NCI-H2227 (cell line): Measurements from ENCODE around the gene HMGCR.

Source experiments
- DNase-seq: peaks from one replicate; lab custom pipeline; 2025; ENCODE audit not compliant: unreplicated experiment; lab: John Stamatoyannopoulos, UW

The HMGCR gene

DNA sequence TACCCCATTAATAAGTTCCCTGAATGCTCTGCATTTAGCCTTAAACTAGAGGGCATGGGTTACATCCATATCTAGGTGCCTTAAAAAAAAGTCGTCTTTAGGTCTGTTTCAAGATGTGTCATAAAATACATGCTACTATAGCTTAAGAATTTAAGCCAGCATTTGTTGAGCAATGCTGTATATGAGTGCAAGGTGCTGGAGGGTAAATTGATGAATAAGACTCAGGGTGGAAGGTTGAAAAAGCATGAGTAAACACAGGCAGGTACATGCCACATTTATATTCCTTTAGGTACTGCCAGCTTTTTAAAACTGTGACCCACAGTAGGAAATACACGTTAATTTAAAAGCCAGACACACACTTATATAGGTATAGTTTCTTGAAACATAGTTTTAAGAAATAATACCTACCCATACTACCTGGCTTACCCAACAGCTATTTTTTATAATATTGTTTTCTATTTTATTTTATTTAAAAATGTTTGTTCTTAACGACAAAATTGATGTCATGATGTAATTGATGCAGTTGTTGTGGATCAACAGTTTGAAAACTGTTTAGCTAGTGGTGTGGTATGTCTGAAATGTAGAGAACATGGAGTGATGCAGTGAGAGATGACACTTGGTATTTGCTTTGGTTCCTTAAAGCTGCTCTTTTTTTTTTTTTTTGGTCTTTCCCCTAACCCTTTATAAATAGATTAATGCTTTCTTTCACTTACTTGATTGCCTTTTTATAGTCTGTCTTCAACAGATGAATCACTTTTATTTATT is 3.9 kb downstream of the HMGCR start:
- DNase-seq = no peak

DNA sequence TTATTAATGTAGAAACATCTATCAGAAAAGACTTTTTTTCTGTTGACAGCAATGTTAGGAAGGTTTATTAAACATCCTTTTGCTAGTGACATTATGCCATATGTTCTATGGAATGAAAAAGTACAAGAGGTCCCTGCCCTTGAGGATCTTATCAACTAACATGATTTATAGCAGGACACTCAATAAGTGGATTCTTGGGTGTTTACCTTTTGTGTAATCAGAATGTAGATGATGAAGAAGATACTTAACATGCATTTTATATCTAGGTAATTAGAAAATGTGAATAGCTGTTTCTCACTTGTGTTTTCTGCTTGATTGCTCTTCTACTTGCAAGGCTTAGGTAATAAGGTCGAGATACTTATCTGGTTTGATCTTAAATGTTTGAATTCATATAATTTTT is 4.9 kb downstream of the HMGCR start:
- no peak for DNase-seq

DNA sequence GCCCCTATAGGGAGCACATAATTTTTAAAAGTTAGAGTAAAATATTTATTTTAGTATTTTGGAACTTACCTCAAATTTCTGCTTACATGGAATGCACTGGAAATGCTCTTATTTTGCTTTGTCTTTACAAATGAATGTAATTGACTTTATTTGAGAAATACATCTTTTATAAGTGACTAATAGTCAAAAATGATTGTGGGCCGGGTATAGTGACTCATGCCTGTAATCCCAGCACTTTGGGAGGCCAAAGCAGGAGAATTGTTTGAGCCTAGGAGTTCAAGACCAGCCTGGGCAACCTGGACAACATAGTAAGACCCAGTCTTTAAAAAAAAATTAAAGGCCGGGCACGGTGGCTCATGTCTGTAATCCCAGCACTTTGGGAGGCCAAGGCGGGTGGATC is 5.8 kb downstream of the HMGCR start:
- no peak for DNase-seq

DNA sequence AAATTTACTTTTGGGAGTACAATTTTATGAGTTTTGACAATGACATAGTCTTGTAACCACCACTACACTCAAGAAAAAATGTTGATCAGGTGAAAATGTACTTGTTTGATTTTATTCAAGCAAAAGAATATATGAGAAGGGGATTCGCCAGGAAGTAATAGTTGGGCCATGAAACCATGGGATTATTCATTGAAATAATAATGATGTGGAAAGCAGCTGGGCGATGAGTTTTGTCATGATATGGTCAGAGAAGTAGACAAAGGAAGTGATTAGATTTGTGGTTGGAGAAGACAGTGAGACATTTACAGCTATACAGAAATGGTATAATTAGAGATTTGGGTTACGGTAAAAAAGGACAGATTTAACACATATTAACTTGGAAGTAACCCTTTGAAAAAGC is 11.2 kb downstream of the HMGCR start:
- no peak for DNase-seq

DNA sequence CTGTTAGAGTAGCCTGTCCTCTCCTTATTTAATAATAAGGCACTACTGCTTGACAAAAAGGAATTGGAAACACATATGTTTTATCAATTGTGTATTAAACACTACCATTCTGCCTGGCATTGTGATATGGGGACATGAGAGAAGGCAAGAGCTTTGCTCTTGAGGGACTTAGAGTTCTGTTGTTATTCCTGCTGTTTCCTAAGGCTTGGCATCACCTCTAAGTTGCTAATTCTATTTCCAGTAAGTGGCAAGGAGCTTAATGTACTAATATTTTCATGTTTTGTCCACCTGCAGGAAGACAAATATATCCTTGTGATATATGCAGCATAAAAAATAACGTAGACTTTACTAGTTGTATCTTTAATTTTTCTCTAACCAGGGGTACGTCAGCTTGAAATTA is 12.6 kb downstream of the HMGCR start:
- DNase-seq = no peak

DNA sequence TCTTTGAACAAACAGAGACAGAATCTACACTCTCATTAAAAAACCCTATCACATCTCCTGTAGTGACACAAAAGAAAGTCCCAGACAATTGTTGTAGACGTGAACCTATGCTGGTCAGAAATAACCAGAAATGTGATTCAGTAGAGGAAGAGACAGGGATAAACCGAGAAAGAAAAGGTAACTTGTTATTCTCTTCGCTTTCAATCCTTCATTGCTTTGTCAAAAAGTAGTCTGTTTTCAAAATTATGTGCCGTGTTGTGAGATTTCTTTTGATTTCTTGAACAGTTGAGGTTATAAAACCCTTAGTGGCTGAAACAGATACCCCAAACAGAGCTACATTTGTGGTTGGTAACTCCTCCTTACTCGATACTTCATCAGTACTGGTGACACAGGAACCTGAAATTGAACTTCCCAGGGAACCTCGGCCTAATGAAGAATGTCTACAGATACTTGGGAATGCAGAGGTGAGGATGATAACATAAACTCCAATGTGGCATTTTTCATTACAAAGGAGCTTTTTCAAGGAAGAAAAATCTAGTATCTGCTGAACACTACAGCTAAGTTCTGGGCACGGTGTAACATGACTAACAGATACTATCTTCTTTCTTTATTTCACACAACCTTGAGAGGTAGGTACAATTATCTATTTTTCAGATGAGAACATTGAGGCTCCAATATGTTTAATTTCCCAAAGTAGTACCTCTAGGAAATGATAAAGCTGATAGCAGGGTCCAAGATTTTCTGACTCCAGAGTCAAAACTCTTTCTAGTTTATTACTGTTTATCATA is 14.3 kb downstream of the HMGCR start:
- no peak for DNase-seq

DNA sequence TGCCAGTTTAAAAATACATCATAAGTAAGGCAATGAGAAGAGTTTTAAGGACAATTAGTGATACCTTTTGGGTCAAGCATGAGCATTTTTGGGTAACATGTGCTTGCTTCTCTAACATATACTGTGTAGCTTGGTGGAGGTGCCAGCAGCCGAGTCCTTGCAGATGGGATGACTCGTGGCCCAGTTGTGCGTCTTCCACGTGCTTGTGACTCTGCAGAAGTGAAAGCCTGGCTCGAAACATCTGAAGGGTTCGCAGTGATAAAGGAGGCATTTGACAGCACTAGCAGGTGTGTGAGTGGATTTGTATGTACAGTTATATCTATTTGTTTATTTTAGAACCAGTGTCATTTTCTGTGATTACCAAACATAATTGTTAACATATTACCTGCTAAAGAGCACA is 18.2 kb downstream of the HMGCR start:
- DNase-seq = no peak

DNA sequence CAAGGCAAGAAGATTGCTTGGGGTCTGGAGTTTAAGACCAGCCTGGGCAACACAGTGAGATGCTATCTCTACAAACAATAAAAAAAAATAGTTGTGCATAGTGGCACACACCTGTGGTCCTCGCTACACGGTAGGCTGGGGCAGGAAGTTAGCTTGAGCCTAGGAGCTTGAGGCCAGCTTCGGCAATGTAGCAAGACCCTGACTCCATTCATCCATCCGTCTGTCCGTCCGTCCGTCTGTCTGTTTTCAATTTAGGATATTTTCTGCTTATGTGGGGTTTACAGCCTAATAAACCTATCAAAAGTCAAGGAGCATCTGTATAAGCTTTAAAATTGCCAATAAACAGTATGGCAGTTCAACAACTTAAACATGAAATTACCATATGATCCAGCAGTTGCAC is 19.7 kb downstream of the HMGCR start:
- DNase-seq = no peak

DNA sequence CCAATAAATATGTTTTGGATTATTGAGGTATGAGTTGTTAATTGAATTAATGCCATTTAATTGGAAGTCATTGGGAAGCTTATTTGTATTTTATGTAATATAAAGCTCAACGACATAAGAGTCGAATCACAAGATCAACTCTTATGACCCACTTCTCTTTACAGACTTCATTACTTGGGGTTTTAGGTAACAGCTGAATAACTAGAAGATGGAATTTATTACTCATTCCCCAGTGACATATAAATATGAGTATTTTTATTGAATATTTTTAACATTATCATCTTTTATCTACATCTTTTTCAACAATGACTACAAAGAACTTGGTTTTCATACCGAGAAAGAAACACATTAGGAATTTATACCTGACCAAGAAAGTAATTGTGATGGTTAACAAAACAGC is 21.1 kb downstream of the HMGCR start:
- DNase-seq = no peak

DNA sequence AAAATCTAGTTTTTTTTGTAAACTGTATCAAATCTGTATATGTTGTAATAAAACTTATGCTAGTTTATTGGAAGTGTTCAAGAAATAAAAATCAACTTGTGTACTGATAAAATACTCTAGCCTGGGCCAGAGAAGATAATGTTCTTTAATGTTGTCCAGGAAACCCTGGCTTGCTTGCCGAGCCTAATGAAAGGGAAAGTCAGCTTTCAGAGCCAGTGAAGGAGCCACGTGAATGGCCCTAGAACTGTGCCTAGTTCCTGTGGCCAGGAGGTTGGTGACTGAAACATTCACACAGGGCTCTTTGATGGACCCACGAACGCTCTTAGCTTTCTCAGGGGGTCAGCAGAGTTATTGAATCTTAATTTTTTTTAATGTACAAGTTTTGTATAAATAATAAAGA is 24.3 kb downstream of the HMGCR start:
- DNase-seq = no peak

DNA sequence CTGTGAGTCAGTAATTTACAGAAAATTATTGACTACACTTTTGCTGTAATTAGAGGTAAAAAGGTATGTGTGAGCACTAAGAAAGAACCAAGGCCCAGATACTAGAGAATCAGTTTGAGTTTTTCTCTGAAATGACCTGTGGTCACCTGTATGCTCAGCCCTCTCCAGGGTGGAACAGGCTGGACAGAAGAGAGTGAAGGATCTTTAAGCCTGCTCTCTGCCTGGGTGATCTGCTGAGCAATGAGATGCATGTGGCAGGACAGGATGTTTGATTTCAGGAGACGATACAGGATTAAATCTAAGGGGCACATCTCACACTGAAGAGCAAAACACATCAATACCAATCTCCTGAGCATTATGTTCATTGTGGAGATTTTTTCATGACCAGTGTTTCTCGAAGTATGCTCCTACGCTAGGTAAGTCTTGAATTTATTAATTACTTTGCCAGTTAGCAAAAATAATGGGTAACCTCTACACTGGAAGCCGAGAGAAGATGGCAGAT is 25.5 kb downstream of the HMGCR start:
- DNase-seq = no peak

DNA sequence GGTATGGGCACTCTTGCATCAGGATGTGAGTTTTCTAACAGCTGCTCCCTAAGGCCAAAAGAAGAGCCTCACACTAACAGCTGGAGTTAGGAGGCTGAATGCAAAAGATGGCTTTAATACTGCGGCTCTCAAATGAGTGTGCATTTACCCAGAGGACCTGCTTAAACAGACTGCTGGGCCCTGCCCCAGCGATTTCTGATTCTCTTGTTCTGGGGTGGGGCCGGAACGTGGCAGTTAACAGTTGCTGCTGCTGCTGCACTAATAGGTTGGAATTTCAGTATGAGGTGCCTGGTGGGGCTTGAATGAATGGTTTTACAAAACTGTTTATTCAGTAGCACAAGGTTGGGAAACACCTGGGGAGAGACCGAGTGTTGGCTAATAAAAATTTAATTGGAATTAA is 26.1 kb downstream of the HMGCR start:
- DNase-seq = no peak

DNA sequence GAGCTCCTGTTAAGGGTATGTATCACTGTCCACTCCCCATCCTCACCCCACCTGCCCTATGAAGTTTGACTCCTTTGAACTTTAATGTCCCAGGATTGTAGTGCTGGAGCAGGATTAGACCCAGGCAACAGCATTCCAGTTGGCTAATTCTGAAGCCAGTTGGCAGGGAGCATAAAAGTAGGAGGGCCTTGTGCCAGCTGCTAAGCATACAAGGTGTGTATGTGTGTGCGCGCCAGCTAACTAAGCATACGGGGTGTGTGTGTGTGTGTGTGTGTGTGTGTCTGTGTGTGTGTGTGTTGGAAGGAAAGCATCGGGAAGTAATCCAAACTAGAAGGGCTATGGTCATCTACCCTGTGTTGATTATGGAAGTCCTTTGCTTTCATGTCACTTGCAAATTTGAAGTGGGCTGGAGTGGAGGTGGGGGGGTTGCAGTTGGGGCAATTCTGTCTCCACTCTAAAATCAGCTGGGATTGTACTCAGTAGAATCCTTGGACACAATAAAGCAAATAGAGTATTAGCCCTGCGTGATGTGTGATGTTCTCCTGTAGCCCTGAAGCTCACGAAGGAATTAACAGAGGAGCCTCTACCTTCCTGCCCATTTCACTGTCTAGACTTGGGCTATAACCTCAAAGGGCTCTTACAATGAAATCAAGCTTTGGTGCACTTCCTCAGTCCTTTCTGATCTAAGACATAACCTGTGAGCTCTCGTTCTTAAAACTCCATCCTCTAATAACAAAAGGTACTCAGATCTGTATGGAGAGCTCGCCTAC is 26.9 kb downstream of the HMGCR start:
- peak; percentile 30 for DNase-seq

DNA sequence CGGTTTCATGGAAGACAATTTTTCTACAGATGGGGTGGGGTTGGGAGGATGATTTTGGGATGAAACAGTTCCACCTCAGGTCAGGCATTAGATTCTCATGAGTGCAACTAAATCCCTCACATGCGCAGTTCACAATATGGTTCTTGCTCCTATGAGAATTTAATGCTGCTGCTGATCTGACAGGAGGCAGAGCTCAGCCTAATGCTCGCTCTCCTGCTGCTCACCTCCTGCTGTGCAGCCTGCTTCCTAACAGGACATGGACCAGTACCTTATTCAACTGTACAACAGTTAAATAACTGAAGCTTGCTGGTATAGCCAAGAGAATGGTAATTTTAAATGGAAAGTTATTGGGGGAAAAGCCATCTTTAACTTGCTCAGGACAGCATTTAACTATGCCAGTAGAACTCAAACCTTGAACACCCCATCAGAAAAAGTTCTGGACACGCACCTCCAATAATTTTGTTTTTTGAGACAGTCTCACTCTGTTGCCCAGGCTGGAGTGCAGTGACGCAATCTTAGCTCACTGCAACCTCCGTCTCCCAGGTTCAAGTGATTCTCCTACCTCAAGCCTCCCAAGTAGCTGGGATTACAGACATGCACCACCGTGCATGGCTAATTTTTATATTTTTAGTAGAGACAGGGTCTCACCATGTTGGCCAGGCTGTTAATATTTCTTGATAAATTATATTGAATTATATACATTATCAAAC is 27.7 kb downstream of the HMGCR start:
- no peak for DNase-seq

DNA sequence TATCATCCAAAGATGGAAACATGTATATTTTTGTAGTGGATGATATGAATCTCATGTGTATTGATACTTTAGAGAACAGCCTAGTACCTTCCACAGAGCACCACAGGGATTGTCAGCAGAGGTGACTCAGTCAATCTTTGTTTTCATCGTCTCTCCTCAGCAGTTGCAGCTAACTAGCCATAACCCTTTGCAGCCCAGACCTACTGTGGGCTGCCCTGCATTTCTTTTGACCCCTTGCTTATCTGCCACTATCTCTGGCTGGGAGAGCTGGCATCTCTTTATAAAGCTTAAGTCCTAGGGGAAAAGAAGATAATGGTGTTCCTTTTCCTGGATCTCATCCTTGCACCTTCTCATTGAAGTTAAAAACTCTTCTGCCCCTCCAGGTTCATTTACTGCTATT is 28.7 kb downstream of the HMGCR start:
- DNase-seq = no peak

DNA sequence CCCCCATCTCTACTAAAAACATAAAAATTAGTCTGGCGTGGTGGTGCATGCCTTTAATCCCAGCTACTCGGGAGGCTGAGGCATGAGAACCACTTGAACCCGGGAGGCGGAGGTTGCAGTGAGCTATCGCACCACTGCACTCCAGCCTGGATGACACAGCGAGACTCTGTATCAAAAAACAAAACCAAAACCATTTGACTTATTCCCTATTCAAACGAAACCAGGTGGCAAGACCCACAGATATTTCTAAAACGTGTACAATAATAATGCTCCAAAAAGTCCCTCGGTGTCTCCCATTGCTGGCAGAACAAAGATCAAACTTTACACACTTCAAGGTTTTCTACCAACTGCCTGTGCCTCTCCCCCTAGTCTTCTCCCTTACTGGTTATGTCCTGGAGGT is 29.8 kb downstream of the HMGCR start:
- DNase-seq = no peak

DNA sequence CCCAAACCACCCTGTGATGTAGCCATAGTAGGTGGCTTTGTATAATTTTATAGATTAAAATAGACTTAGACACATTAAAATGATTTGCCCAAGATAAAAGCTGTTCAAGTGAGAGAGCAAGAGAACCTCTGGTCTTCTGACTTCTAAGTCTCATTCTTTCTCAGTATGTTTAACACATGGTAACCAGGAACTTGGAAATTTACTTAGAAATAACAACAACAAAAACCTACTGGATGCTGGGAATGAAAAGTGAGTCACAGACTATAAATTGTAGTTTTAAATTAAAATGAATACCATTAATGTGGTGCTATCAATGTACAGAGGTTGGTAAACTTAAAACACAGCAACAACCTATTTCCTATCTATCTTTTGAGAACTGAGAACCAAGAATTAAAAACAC is 30.4 kb downstream of the HMGCR start:
- no peak for DNase-seq

DNA sequence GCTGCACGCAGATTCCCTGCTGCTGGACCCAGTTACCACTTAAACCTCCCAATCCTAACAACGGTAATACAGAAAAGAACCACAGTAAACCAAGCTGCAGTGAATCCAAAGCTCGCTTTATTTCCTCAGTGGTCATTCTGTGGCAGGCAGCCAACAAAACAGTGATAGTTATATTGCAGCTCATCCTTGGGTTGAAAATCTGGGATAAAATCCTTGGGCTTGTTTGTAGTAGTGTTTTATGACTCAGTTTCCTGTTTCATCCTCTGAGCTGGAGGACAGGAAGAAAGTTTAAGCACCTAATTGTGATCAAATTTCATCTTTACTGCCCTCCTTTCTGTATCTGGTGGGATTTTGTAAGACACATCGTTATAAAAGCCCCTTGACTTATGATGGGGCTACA is 31.4 kb downstream of the HMGCR start:
- no peak for DNase-seq

DNA sequence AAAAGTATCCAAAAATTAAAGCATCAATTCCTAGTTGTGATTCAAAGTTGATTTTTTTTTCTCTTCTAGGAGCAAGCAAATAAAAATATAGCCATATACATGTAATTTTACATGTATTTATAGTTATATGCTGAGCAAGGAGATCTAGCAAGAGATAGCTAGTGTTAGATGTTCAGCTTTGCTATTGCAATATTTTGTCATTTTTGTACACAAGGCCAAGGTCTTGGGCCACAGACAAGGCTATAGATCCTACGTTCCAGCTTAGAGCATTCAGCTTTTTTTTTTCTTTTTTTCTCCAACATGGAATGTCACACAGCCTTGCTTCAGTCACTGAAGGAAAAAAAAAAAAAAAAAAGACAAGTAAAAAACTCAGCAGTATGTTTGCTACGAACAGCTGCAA is 36.8 kb downstream of the HMGCR start:
- no peak for DNase-seq

DNA sequence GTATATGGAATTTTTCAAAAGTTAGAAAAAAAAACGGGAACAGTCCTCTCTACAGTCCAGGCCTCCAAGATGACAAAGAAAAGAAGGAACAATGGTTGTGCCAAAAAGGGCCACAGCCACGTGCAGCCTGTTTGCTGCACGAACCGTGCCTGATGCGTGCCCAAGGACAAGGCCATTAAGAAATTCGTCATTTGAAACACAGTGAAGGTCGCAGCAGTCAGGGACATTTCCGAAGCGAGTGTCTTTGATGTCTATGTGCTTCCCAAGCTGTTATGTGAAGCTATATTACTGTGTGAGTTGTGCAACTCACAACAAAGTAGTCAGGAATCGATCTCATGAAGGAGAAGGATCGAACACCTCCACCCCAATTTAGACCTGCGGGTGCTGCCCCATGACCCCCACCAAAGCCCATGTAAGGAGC is 37.4 kb downstream of the HMGCR start:
- no peak for DNase-seq

DNA sequence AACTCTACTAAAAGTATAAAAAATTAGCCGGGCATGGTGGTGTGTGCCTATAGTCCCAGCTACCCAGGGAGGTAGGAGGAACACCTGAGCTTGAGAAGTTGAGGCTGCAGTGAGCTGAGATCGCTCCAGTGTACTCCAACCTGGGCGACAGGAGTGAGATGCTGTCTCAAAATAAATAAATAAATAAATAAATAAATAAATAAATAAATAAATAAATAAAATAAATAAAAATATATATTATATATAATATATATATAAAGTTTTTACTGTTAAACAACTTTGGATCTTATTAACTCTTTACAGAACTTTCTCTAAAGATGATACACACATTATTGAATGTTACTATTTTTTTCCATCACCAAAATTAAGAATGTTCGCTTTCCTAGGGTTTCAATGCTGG is 38.4 kb downstream of the HMGCR start:
- no peak for DNase-seq
